Measurements from ENCODE around the gene ESPL1. TPM values are rescaled to one million over a fixed set of nuclear protein-coding genes. Genes with fewer than 3 reads are reported as not detected.

ESPL1 gene
- total RNA-seq, 1 experiment from 2014 or later = 31.6 TPM

DNA sequence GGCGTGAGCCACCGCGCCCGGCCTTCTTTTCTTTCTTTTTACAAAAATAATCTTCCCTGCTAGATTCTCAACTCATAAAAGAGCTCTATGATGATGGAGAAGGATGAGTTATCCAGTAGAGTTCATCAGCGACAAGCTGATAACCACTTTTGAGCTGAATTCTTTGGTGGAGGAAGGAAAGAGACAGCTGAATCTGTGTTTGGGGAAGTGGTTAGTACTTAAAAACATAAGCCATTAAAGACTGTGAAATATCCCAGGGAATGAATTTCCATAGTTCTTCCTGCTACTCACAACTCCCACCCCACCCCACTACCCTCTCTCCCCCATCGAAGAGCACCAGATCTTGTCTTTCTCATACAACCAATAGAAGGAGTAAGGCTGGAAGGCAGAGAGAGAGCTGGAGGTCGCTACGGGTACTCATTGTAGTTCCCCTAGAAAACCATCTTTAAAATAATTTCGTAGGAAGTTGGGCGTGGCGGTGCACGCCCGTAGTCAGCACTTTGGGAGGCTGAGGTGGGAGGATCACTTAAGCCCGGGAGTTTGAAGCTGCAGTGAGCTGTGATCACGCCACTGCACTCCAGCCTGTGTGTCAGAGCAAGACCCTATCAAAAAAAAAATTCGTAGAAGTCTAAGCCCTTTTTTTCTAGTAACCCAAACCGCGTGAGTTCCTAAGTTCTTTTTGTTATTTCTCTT, 647 bp upstream of the ESPL1 start:
- Histone ChIP-seq H3K4me1 (ENCODE audit: insufficient read depth, low read length) (peaks cover 28% of the 10 kb centered on the region), H3F3A (ENCODE audit: low read length, unreplicated experiment) (no peaks in the 10 kb centered on the region), H3K27me3 (ENCODE audit: low read length) (no peaks in the 10 kb centered on the region), H3K27ac (ENCODE audit: low read length) (no peak overlapping the region), H3K4me2 (ENCODE audit: low read length) (peak overlapping the region; percentile 93), H3K9me3 (ENCODE audit: low read length) (no peaks in the 10 kb centered on the region), H3K4me3 (ENCODE audit: low read length) (peak overlapping the region; percentile 82), H4K20me1 (ENCODE audit: low read length) (peaks cover 7% of the 10 kb centered on the region; the same call in 1 of the 2 replicates), H2AFZ (ENCODE audit: low read length) (peak overlapping the region; percentile 93), H3K9me2 (replicated peaks; ENCODE audit: low read length) (no peaks in the 10 kb centered on the region), H3K36me3 (ENCODE audit: low read depth, low read length) (peaks cover 7% of the 10 kb centered on the region; the same call in 1 of the 2 replicates), H3K79me2 (ENCODE audit: low read length) (peaks cover 32% of the 10 kb centered on the region), H3K9ac (ENCODE audit: low read length) (peak overlapping the region; percentile 77)
- DNase-seq (no peak), ATAC-seq (peak; percentile 14)
- CTCF ChIA-PET = interaction anchor here (0.8 kb wide), 1 partner anchor 54 kb away, joined by 3 read pairs; the partner anchor contains the start of gene AAAS
- intact Hi-C loops (cut with micrococcal nuclease) = no loop called here
- TF ChIP-seq EZH2phosphoT487 (IDR thresholded peaks at IDR 0.05; ENCODE audit: borderline replicate concordance, low read length) (no peak), EZH2 (IDR thresholded peaks at IDR 0.05; ENCODE audit: low read length, unreplicated experiment) (no peak)
- TF ChIP-seq, protein P1, sequence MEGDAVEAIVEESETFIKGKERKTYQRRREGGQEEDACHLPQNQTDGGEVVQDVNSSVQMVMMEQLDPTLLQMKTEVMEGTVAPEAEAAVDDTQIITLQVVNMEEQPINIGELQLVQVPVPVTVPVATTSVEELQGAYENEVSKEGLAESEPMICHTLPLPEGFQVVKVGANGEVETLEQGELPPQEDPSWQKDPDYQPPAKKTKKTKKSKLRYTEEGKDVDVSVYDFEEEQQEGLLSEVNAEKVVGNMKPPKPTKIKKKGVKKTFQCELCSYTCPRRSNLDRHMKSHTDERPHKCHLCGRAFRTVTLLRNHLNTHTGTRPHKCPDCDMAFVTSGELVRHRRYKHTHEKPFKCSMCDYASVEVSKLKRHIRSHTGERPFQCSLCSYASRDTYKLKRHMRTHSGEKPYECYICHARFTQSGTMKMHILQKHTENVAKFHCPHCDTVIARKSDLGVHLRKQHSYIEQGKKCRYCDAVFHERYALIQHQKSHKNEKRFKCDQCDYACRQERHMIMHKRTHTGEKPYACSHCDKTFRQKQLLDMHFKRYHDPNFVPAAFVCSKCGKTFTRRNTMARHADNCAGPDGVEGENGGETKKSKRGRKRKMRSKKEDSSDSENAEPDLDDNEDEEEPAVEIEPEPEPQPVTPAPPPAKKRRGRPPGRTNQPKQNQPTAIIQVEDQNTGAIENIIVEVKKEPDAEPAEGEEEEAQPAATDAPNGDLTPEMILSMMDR (conservative IDR thresholded peaks at IDR 0.05; ENCODE audit: low read depth, low read length) = no peak
- POLR2A ChIA-PET (ENCODE audit: unreplicated experiment) = interaction anchor here (1.3 kb wide), 1 partner anchor 47 kb away, joined by 5 read pairs; no protein-coding TSS in a partner anchor
- no TSS peak for BruUV-seq (replicated peaks)

DNA sequence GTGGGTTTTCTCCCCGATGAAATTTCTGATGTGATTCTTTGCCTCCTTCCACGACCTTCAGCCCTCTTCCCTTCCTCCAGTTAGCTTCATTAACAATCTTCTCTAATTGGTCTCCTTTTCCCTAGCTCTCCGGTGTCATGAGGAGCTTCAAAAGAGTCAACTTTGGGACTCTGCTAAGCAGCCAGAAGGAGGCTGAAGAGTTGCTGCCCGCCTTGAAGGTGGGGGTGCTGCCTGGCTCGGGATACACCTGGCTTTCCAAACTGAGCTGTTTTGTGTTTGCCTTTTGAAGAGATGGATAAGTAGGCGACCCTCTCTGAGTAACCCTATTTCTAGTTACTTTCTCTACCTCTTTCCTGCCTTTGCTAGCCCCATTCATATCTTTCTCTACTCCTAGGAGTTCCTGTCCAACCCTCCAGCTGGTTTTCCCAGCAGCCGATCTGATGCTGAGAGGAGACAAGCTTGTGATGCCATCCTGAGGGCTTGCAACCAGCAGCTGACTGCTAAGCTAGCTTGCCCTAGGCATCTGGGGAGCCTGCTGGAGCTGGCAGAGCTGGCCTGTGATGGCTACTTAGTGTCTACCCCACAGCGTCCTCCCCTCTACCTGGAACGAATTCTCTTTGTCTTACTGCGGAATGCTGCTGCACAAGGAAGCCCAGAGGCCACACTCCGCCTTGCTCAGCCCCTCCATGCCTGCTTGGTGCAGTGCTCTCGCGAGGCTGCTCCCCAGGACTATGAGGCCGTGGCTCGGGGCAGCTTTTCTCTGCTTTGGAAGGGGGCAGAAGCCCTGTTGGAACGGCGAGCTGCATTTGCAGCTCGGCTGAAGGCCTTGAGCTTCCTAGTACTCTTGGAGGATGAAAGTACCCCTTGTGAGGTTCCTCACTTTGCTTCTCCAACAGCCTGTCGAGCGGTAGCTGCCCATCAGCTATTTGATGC, 797 bp downstream of the ESPL1 start:
- Histone ChIP-seq H3K27me3 (ENCODE audit: low read length) (no peaks in the 10 kb centered on the region), H3K79me2 (ENCODE audit: low read length) (peaks cover 32% of the 10 kb centered on the region), H4K20me1 (ENCODE audit: low read length) (peaks cover 7% of the 10 kb centered on the region; the same call in 1 of the 2 replicates), H3F3A (ENCODE audit: low read length, unreplicated experiment) (no peaks in the 10 kb centered on the region), H3K9me2 (replicated peaks; ENCODE audit: low read length) (no peaks in the 10 kb centered on the region), H2AFZ (ENCODE audit: low read length) (peak overlapping the region; percentile 93), H3K4me3 (ENCODE audit: low read length) (peak overlapping the region; percentile 82), H3K27ac (ENCODE audit: low read length) (peak overlapping the region; percentile 44; the same call in 1 of the 2 replicates), H3K9ac (ENCODE audit: low read length) (peak overlapping the region; percentile 77), H3K9me3 (ENCODE audit: low read length) (no peaks in the 10 kb centered on the region), H3K4me1 (ENCODE audit: insufficient read depth, low read length) (peaks cover 28% of the 10 kb centered on the region), H3K4me2 (ENCODE audit: low read length) (peak overlapping the region; percentile 93), H3K36me3 (ENCODE audit: low read depth, low read length) (peaks cover 7% of the 10 kb centered on the region; the same call in 1 of the 2 replicates)
- ATAC-seq = peak; percentile 42; the same call in 1 of the 2 replicates
- ChIA-PET POLR2A (ENCODE audit: unreplicated experiment) (interaction anchor here (0.6 to 1.3 kb wide), 4 partner anchors 25 to 190 kb away, joined by 3 to 6 read pairs (median 4); partner anchors contain the start of gene SPRYD3), CTCF (interaction anchor here (1.3 kb wide), 1 partner anchor 55 kb away, joined by 4 read pairs; no protein-coding TSS in a partner anchor)
- no peak for DNase-seq
- BruUV-seq (replicated peaks) = TSS peak; percentile 78
- intact Hi-C loops (cut with micrococcal nuclease) = loop anchor here (1.0 to 2.0 kb wide), 2 partner anchors 16 to 56 kb away; a partner anchor contains a TSS
- TF ChIP-seq EZH2 (IDR thresholded peaks at IDR 0.05; ENCODE audit: low read length, unreplicated experiment) = no peak
- TF ChIP-seq, protein P1 (conservative IDR thresholded peaks at IDR 0.05; ENCODE audit: low read depth, low read length) = no peak
- no peak for TF ChIP-seq EZH2phosphoT487 (IDR thresholded peaks at IDR 0.05; ENCODE audit: borderline replicate concordance, low read length)

Data from PC-3 (cell line).